Mesenchymal stem cell (in vitro differentiated cells and primary cell): ENCODE data around the gene BICDL1.
A peak's percentile ranks its signal among the peaks of the same experiment; 100 is the strongest.

Source experiments
- DNase-seq: peaks from one replicate; pipeline ENCODE4 v3.0.0-alpha.2; 2013
- H2AFZ ChIP-seq: one replicate; pipeline ENCODE4 v1.6.1; 2013; ENCODE audit warnings: low read depth, mild to moderate bottlenecking, control low read depth, inconsistent platforms, low read length, moderate library complexity
- H2AK5ac ChIP-seq: 2 replicates; pipeline ENCODE4 v1.6.1; 2013; ENCODE audit warnings: low read length, moderate library complexity, mild to moderate bottlenecking, inconsistent platforms; ENCODE audit not compliant: severe bottlenecking
- H2BK120ac ChIP-seq: one replicate; pipeline ENCODE4 v1.6.1; 2013; ENCODE audit warnings: low read depth, mild to moderate bottlenecking, inconsistent platforms, low read length, moderate library complexity
- H2BK12ac ChIP-seq, 2 experiments: one replicate each; pipeline ENCODE4 v1.6.1; 2013; ENCODE audit warnings: inconsistent platforms in 2 of 2, low read length in 2 of 2, mild to moderate bottlenecking in 2 of 2, moderate library complexity in 2 of 2, control low read depth in 1 of 2
- H2BK15ac ChIP-seq: one replicate; pipeline ENCODE4 v1.6.1; 2013; ENCODE audit warnings: mild to moderate bottlenecking, low read depth, inconsistent platforms; ENCODE audit not compliant: poor library complexity, severe bottlenecking
- H2BK5ac ChIP-seq: 2 replicates; pipeline ENCODE4 v1.6.1; 2013; ENCODE audit warnings: low read depth, mild to moderate bottlenecking, low read length, control low read depth, inconsistent platforms; ENCODE audit not compliant: poor library complexity, severe bottlenecking
- H3K14ac ChIP-seq, 2 experiments: one replicate each; pipeline ENCODE4 v1.6.1; 2013; ENCODE audit warnings: inconsistent platforms in 2 of 2, low read length in 2 of 2, control low read depth in 1 of 2, mild to moderate bottlenecking in 1 of 2, moderate library complexity in 1 of 2
- H3K18ac ChIP-seq, 2 experiments: one replicate each; pipeline ENCODE4 v1.6.1; 2013; ENCODE audit warnings: inconsistent platforms in 2 of 2, low read length in 2 of 2, control low read depth in 1 of 2, low read depth in 1 of 2, mild to moderate bottlenecking in 1 of 2
- H3K23ac ChIP-seq, 2 experiments: one replicate each; pipeline ENCODE4 v1.6.1; 2013; ENCODE audit warnings: inconsistent platforms in 2 of 2, low read length in 2 of 2, mild to moderate bottlenecking in 2 of 2, moderate library complexity in 2 of 2, control low read depth in 1 of 2
- H3K27ac ChIP-seq: 2 replicates; pipeline ENCODE4 v1.5.1; 2013; ENCODE audit warnings: mild to moderate bottlenecking, moderate library complexity, low read length, control low read depth, inconsistent platforms; ENCODE audit not compliant: poor library complexity, severe bottlenecking
- H3K27me3 ChIP-seq, 2 experiments: 2 replicates each; pipeline versions ENCODE4 v1.6.1 to v1.7.0; 2013; ENCODE audit warnings: low read length in 2 of 2, mild to moderate bottlenecking in 2 of 2, moderate library complexity in 2 of 2, control low read depth in 1 of 2, inconsistent platforms in 1 of 2; ENCODE audit not compliant: control insufficient read depth in 1 of 2, insufficient read depth in 1 of 2
- H3K36me3 ChIP-seq, 2 experiments: 2 replicates each; pipeline versions ENCODE4 v1.6.1 to v1.7.0; 2013; ENCODE audit warnings: low read length in 2 of 2, control low read depth in 1 of 2, inconsistent platforms in 1 of 2, low read depth in 1 of 2, mild to moderate bottlenecking in 1 of 2; ENCODE audit not compliant: insufficient read depth in 2 of 2, control insufficient read depth in 1 of 2
- H3K4ac ChIP-seq, 2 experiments: one replicate each; pipeline ENCODE4 v1.6.1; 2013; ENCODE audit warnings: inconsistent platforms in 2 of 2, low read length in 2 of 2, mild to moderate bottlenecking in 2 of 2, moderate library complexity in 2 of 2, control low read depth in 1 of 2, low read depth in 1 of 2
- H3K4me1 ChIP-seq: 2 replicates; pipeline ENCODE4 v1.6.1; 2013; ENCODE audit warnings: low read depth, low read length, control low read depth; ENCODE audit not compliant: control insufficient read depth, insufficient read depth
- H3K4me2 ChIP-seq: 2 replicates; pipeline ENCODE4 v1.6.1; 2013; ENCODE audit warnings: low read length, mild to moderate bottlenecking, inconsistent platforms; ENCODE audit not compliant: poor library complexity, severe bottlenecking
- H3K4me3 ChIP-seq, 2 experiments: 2 replicates each; pipeline versions ENCODE4 v1.5.1 to v1.7.0; 2013; ENCODE audit warnings: low read length in 2 of 2, mild to moderate bottlenecking in 2 of 2, control low read depth in 1 of 2, low read depth in 1 of 2; ENCODE audit not compliant: insufficient read depth in 1 of 2
- H3K79me1 ChIP-seq: replicated peaks from 2 replicates; pipeline ENCODE4 v1.6.1; 2013; ENCODE audit warnings: mild to moderate bottlenecking, control low read depth, low read length, inconsistent platforms; ENCODE audit not compliant: poor library complexity, severe bottlenecking
- H3K9ac ChIP-seq: 2 replicates; pipeline ENCODE4 v1.7.0; 2013; ENCODE audit warnings: mild to moderate bottlenecking, low read length, moderate library complexity
- H3K9me3 ChIP-seq: 2 replicates; pipeline ENCODE4 v1.7.0; 2013; ENCODE audit warnings: mild to moderate bottlenecking, low read length; ENCODE audit not compliant: control insufficient read depth
- H4K8ac ChIP-seq: one replicate; pipeline ENCODE4 v1.6.1; 2013; ENCODE audit warnings: inconsistent platforms, mild to moderate bottlenecking, low read length, moderate library complexity
- H4K91ac ChIP-seq: one replicate; pipeline ENCODE4 v1.6.1; 2013; ENCODE audit warnings: mild to moderate bottlenecking, low read length, inconsistent platforms
- WGBS: methylation state at CpG from one replicate; pipeline ENCODE4 v1.1.7; 2013; ENCODE audit warnings: mixed read lengths; 5-methylcytosine and 5-hydroxymethylcytosine counted together

BICDL1 gene

GRCh38 chr12:120116792-120117651 is 128.0 kb downstream of the BICDL1 start:
- peak overlapping the region in 1 of 2 experiments; percentile 97 for H3K14ac ChIP-seq
- under 1% methylated on average over 86 of the region's 91 CpGs for WGBS

GRCh38 chr12:120117961-120118320 is 128.9 kb downstream of the BICDL1 start:
- H3K27me3 ChIP-seq: no peaks in the 10 kb centered on the region
- H3K4me3 ChIP-seq: peak overlapping the region; percentile 18 to 98
- H3K79me1 ChIP-seq: no peaks in the 10 kb centered on the region
- no peak overlapping the region for H2BK5ac ChIP-seq
- H3K18ac ChIP-seq: no peak overlapping the region
- no peak overlapping the region for H2BK120ac ChIP-seq
- no peaks in the 10 kb centered on the region for H3K9me3 ChIP-seq
- H2BK15ac ChIP-seq: no peak overlapping the region
- no peak overlapping the region for H4K8ac ChIP-seq
- H2AK5ac ChIP-seq: no peak overlapping the region
- no peak overlapping the region for H4K91ac ChIP-seq
- H2AFZ ChIP-seq: no peak overlapping the region
- peaks cover 3 to 8% of the 10 kb centered on the region in 2 experiments for H3K36me3 ChIP-seq
- DNase-seq: no peak
- no peak overlapping the region for H3K27ac ChIP-seq
- H3K4me2 ChIP-seq: peak overlapping the region; percentile 91
- H3K4ac ChIP-seq: no peak overlapping the region
- no peak overlapping the region for H3K23ac ChIP-seq
- no peak overlapping the region for H3K14ac ChIP-seq
- H2BK12ac ChIP-seq: no peak overlapping the region
- H3K4me1 ChIP-seq: peaks cover 16% of the 10 kb centered on the region
- WGBS: 4% methylated on average over 5 of the region's 7 CpGs
- peak overlapping the region; percentile 92 for H3K9ac ChIP-seq

More at GRCh38 chr12:120116792-120117651, 128.0 kb downstream of the BICDL1 start:
- H2AFZ ChIP-seq: peak overlapping the region; percentile 94
- peak overlapping the region in 1 of 2 experiments; percentile 75 for H3K23ac ChIP-seq
- peak overlapping the region; percentile 89 to 95 for H3K18ac ChIP-seq
- peak overlapping the region; percentile 80 for H4K8ac ChIP-seq
- no peak overlapping the region for H2AK5ac ChIP-seq
- H2BK12ac ChIP-seq: peak overlapping the region in 1 of 2 experiments; percentile 48
- no peaks in the 10 kb centered on the region for H3K9me3 ChIP-seq
- H3K79me1 ChIP-seq: no peaks in the 10 kb centered on the region
- H3K4me2 ChIP-seq: peak overlapping the region; percentile 91
- H3K4ac ChIP-seq: peak overlapping the region; percentile 84 to 98
- no peaks in the 10 kb centered on the region for H3K27me3 ChIP-seq
- peak; percentile 92 for DNase-seq
- peak overlapping the region; percentile 91 for H3K27ac ChIP-seq
- H2BK15ac ChIP-seq: no peak overlapping the region
- H2BK120ac ChIP-seq: peak overlapping the region; percentile 78
- H3K36me3 ChIP-seq: peaks cover 3 to 8% of the 10 kb centered on the region in 2 experiments
- peaks cover 16% of the 10 kb centered on the region for H3K4me1 ChIP-seq
- H2BK5ac ChIP-seq: peak overlapping the region; percentile 68
- peak overlapping the region; percentile 96 to 98 for H3K4me3 ChIP-seq
- H3K9ac ChIP-seq: peak overlapping the region; percentile 92
- H4K91ac ChIP-seq: peak overlapping the region; percentile 87

GRCh38 chr12:120118321-120119061 is 129.5 kb downstream of the BICDL1 start:
- Histone ChIP-seq H3K4me3 (peak overlapping the region in 1 of 2 experiments; percentile 98), H3K4ac (peak overlapping the region in 1 of 2 experiments; percentile 2)

More at GRCh38 chr12:120118321-120119061, 129.5 kb downstream of the BICDL1 start:
- H2BK12ac ChIP-seq: no peak overlapping the region
- peak; percentile 88 for DNase-seq
- H4K91ac ChIP-seq: peak overlapping the region; percentile 8
- no peak overlapping the region for H2BK120ac ChIP-seq
- no peaks in the 10 kb centered on the region for H3K9me3 ChIP-seq
- H3K27ac ChIP-seq: peak overlapping the region; percentile 4
- no peaks in the 10 kb centered on the region for H3K79me1 ChIP-seq
- peak overlapping the region in 1 of 2 experiments; percentile 35 for H3K18ac ChIP-seq
- H3K36me3 ChIP-seq: peaks cover 3 to 8% of the 10 kb centered on the region in 2 experiments
- H3K4me2 ChIP-seq: peak overlapping the region; percentile 22
- H2BK5ac ChIP-seq: no peak overlapping the region
- H3K27me3 ChIP-seq: no peaks in the 10 kb centered on the region
- peak overlapping the region; percentile 92 for H3K9ac ChIP-seq
- 33% methylated on average over 8 of the region's 11 CpGs for WGBS
- H2AK5ac ChIP-seq: no peak overlapping the region
- H2AFZ ChIP-seq: no peak overlapping the region
- H3K23ac ChIP-seq: no peak overlapping the region
- H2BK15ac ChIP-seq: no peak overlapping the region
- H3K14ac ChIP-seq: no peak overlapping the region
- H4K8ac ChIP-seq: no peak overlapping the region
- peaks cover 16% of the 10 kb centered on the region for H3K4me1 ChIP-seq
